ENCODE results near the gene ADAMTS7.
"Not testable (repeated sequence)": the region's sequence is repeated elsewhere in the genome, so short reads cannot be mapped to it uniquely, and the experiment has no call there.

The ADAMTS7 gene

GRCh38 chr15:78831229-78832207 is 20.3 kb upstream of the ADAMTS7 start:
- DNase-seq, result no peak

- DNase-seq, result no peak
These were observed 19.4 kb upstream of the ADAMTS7 start for GRCh38 chr15:78830514-78831228.

- no peak for DNase-seq
These were observed 17.7 kb upstream of the ADAMTS7 start for GRCh38 chr15:78828920-78829319.

- no peak for DNase-seq
These were observed 11.2 kb upstream of the ADAMTS7 start for GRCh38 chr15:78822514-78822913.

- no peak for DNase-seq
These were observed 540 bp upstream of the ADAMTS7 start for GRCh38 chr15:78811825-78812183.

- DNase-seq, result no peak
These were observed 721 bp downstream of the ADAMTS7 start for GRCh38 chr15:78810362-78811123.

GRCh38 chr15:78810003-78810361 is 1.3 kb downstream of the ADAMTS7 start:
- DNase-seq, result no peak

- no peak for DNase-seq
These were observed 2.7 kb downstream of the ADAMTS7 start for GRCh38 chr15:78808550-78808949.

- DNase-seq, result no peak
These were observed 3.9 kb downstream of the ADAMTS7 start for GRCh38 chr15:78807359-78807758.

- DNase-seq, result no peak
These were observed 6.9 kb downstream of the ADAMTS7 start for GRCh38 chr15:78804391-78804792.

- DNase-seq, result no peak
These were observed 10.5 kb downstream of the ADAMTS7 start for GRCh38 chr15:78800806-78801205.

- no peak for DNase-seq
These were observed 11.1 kb downstream of the ADAMTS7 start for GRCh38 chr15:78800189-78800588.

- not testable (repeated sequence) for DNase-seq
These were observed 12.2 kb downstream of the ADAMTS7 start for GRCh38 chr15:78799102-78799501.

GRCh38 chr15:78798355-78798754 is 12.9 kb downstream of the ADAMTS7 start:
- not testable (repeated sequence) for DNase-seq

- no peak for DNase-seq
These were observed 13.3 kb downstream of the ADAMTS7 start for GRCh38 chr15:78797951-78798350.

GRCh38 chr15:78796510-78796909 is 14.8 kb downstream of the ADAMTS7 start:
- no peak for DNase-seq

GRCh38 chr15:78795043-78795442 is 16.2 kb downstream of the ADAMTS7 start:
- no peak for DNase-seq

- not testable (repeated sequence) for DNase-seq
These were observed 16.8 kb downstream of the ADAMTS7 start for GRCh38 chr15:78794446-78794845.

- DNase-seq, result no peak
These were observed 19.9 kb downstream of the ADAMTS7 start for GRCh38 chr15:78791357-78791756.

GRCh38 chr15:78790027-78790426 is 21.2 kb downstream of the ADAMTS7 start:
- no peak for DNase-seq

- no peak for DNase-seq
These were observed 21.6 kb downstream of the ADAMTS7 start for GRCh38 chr15:78789615-78790014.

GRCh38 chr15:78788016-78788660 is 23.1 kb downstream of the ADAMTS7 start:
- DNase-seq, result no peak

GRCh38 chr15:78782402-78782801 is 28.9 kb downstream of the ADAMTS7 start:
- DNase-seq, result not testable (repeated sequence)

All from NCI-H2227 treated with DMSO at 0.1 percent for 48 hours (cell line).